ENCODE data around the gene CWC22. TPM values are rescaled to one million over a fixed set of nuclear protein-coding genes. Genes with fewer than 3 reads are reported as not detected.
"Not testable (repeated sequence)": the region's sequence is repeated elsewhere in the genome, so short reads cannot be mapped to it uniquely, and the experiment has no call there.

The CWC22 gene
- total RNA-seq, 2 experiments from 2014 or later: 22.2 to 23.0 TPM

DNA sequence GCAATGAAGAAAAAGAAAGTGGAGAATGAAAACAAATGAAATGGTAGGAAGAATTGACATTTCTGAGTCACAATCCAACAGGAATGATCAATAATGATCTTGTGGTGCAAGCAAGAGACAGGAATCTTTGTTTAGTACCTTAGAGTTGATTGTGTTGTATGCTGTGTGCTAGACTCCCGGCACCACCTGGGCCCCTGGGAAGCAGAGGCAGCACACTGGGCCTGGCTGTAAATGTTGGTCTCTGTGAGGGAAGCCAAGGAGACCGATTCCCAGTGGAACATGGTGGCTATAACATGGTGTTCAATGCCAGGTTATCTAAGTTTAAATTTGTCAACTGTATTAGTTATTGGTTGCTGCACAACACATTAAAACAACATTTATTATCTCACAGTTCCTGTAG is 9.8 kb upstream of the CWC22 start:
- POLR2A ChIA-PET: no interaction called here
- H3K27ac Mint-ChIP-seq: no peak overlapping the region
- H3K4me3 Mint-ChIP-seq: no peak overlapping the region
- H3K4me1 Mint-ChIP-seq: no peaks in the 10 kb centered on the region
- DNase-seq (no peak), ATAC-seq (ENCODE audit: low read depth) (no peak)
- H3K9me3 Mint-ChIP-seq: no peaks in the 10 kb centered on the region
- H3K27me3 Mint-ChIP-seq: peaks cover 2% of the 10 kb centered on the region
- H3K36me3 Mint-ChIP-seq: no peaks in the 10 kb centered on the region

DNA sequence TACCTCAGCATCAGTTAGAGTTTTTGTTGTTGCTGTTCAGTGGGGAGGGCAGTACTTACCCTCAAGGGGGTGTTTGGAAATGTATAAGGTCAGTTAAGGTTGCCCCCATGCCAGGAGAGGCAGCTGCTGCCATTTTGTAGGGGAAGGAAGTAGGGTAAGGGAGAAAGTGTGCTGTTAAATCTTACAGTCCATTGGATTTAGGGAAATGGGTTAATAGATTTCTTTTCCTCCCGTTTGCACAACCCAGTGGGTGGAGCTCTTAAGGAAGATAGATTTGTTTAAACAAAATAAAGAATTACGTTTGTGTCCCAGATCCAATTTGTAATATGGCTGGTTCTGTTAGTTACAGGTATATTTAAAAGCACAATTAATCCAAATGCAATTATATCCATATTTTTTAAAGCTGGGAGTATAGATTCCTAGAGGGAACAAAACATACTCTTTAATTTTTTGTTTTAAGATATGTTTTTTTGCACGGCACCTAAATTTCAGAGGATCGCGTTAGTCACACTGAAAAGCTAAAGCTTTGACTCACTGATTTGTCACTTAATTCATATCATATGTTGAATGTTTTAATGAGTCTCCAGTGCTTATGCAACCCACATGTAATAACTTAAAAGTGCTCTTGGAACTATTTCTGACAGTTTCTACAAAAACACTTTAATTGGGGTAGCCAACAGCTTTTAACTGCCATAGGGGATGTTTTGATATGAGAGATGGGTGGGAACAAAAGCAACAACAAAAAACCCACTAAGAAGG is 9.0 kb upstream of the CWC22 start:
- H3K9me3 Mint-ChIP-seq: no peaks in the 10 kb centered on the region
- ATAC-seq (ENCODE audit: low read depth) (no peak), DNase-seq (no peak)
- no peaks in the 10 kb centered on the region for H3K36me3 Mint-ChIP-seq
- POLR2A ChIA-PET: no interaction called here
- H3K27ac Mint-ChIP-seq: no peak overlapping the region
- H3K27me3 Mint-ChIP-seq: peaks cover 2% of the 10 kb centered on the region
- peaks cover 3% of the 10 kb centered on the region for H3K4me1 Mint-ChIP-seq
- H3K4me3 Mint-ChIP-seq: no peak overlapping the region

DNA sequence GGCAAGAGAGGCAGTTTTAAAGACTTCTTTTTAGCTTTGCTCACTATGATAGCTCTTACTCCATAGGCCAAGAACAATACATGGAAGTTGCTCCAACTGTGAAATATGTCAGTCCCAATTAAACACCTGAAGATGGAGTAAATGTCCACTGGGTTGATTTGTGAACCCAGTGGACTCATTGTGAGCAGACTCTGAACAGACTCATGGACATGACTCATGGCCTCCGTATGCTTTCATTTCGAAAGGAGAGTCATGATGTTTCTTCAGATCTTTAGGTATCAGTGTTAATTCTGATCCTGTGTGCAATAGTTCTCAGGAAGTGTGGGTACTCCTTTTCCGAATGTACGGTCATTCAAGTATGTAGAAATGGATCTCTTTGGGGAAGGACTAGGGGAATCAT is 5.4 kb upstream of the CWC22 start:
- no peak for ATAC-seq (ENCODE audit: low read depth)
- no peak for DNase-seq
- H3K9me3 Mint-ChIP-seq: no peaks in the 10 kb centered on the region
- H3K27me3 Mint-ChIP-seq: peaks cover 2% of the 10 kb centered on the region
- H3K4me1 Mint-ChIP-seq: peaks cover 9% of the 10 kb centered on the region
- no peak overlapping the region for H3K4me3 Mint-ChIP-seq
- no peak overlapping the region for H3K27ac Mint-ChIP-seq
- POLR2A ChIA-PET: no interaction called here
- no peaks in the 10 kb centered on the region for H3K36me3 Mint-ChIP-seq

DNA sequence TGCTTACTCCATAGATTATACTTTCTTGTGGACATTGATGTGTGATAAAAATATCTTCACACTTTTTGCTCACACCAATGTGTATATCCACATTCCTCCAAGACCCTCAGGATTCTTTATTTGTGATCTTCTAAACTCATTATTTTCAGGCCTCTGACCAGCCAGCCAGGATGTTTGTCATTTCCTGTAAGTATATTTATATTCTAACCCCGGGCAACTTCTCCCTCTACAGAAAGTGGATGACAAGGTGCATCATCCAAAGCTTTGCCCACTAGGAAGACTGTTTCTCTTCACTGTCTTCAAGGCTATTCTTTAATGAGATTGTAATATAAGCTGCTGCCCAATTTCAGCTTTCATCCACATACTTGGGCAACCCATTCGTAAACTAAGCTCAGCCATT is 3.6 kb upstream of the CWC22 start:
- Mint-ChIP-seq H3K36me3 (peaks cover 2% of the 10 kb centered on the region), H3K9me3 (no peaks in the 10 kb centered on the region), H3K4me1 (peaks cover 19% of the 10 kb centered on the region), H3K27me3 (peaks cover under 1% of the 10 kb centered on the region), H3K27ac (no peak overlapping the region), H3K4me3 (no peak overlapping the region)
- ATAC-seq (ENCODE audit: low read depth): no peak
- DNase-seq: no peak
- POLR2A ChIA-PET: no interaction called here

DNA sequence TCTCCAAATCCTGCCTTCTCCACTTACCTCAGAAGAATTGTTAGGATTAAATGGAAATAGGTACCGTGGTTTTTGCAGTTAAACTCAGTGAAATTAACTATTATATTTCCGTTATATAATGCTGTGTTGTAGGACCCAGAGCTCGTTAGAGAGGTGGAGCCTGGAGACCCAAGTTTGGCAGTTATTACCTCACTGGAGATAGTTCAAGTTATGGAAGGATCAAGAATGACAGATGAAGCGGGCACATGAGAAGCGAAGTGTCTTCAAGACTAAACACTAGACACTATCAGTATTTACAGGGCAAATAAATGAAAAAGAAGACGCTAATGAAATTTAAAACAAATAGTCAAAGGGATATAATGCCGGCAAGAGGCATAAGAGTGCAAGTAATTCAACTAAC is 866 bp downstream of the CWC22 start:
- ATAC-seq (ENCODE audit: low read depth): no peak
- Mint-ChIP-seq H3K27me3 (no peaks in the 10 kb centered on the region), H3K36me3 (peaks cover 5% of the 10 kb centered on the region), H3K27ac (peak overlapping the region; percentile 96), H3K4me1 (peaks cover 27% of the 10 kb centered on the region), H3K9me3 (no peaks in the 10 kb centered on the region), H3K4me3 (peak overlapping the region; percentile 89)
- DNase-seq: no peak
- POLR2A ChIA-PET: no interaction called here

DNA sequence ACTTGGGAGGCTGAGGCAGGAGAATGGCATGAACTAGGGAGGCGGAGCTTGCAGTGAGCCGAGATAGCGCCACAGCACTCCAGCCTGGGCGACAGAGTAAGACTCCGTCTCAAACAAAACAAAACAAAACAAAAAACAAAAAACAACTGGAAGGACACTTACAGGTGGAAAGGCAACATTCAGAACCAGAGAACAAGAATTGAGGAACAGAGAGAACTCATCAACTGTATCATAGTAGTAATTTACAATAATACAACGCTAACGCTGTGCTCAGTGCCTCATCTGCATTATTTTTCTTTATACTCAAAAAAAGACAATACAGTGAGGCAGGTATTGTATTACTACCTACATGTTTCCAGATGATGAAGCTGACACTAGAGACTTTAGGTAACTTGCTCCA is 1.6 kb downstream of the CWC22 start:
- peaks cover 21% of the 10 kb centered on the region for H3K4me1 Mint-ChIP-seq
- POLR2A ChIA-PET; H3K36me3 Mint-ChIP-seq; DNase-seq; ATAC-seq (ENCODE audit: low read depth); H3K27me3 Mint-ChIP-seq; H3K9me3 Mint-ChIP-seq: not testable (repeated sequence)
- peak overlapping the region; percentile 46 for H3K27ac Mint-ChIP-seq
- peak overlapping the region; percentile 89 for H3K4me3 Mint-ChIP-seq

DNA sequence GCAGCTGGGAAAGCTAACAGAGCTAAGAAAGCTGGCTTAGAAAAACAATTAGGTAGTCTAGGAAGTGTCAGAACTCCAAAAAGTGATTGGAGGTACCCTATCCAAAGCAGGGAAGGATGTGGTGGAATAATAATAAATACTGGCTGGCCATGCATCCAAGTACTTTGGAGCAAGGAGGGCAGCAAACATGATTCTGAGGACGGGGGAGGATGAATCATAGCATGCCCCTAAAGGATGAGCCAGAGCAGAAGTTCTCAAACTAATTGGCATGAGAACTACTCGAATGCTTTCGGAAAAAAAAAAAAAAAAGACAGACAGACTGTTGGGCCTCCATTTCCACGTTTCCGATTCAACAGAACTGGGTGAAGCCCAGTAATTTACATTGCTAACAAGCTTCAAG is 2.4 kb downstream of the CWC22 start:
- POLR2A ChIA-PET: no interaction called here
- ATAC-seq (ENCODE audit: low read depth) (no peak), DNase-seq (no peak)
- Mint-ChIP-seq H3K9me3 (no peaks in the 10 kb centered on the region), H3K4me1 (peaks cover 21% of the 10 kb centered on the region), H3K4me3 (no peak overlapping the region), H3K27ac (no peak overlapping the region), H3K27me3 (no peaks in the 10 kb centered on the region), H3K36me3 (peaks cover 5% of the 10 kb centered on the region)

DNA sequence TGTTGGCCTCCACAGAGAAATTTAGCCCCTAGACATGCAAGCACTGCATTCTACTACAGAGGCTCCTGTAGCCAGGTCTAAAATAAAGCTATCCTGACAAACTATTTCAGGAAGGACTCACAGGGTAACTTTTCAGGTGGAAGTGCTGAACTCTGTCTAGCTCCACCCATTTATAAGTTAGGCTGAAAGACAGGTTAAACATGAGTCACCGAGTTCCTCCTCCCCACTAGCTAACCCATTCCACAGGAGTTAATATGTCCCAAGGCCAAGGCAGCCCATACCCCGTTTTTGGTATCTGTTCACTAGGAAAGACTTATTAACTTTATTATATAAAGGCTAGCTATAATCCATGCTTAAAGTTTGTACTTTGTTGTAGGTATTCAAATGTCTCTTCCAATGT is 3.5 kb downstream of the CWC22 start:
- Mint-ChIP-seq H3K4me1 (peaks cover 21% of the 10 kb centered on the region), H3K27ac (no peak overlapping the region), H3K36me3 (peaks cover 5% of the 10 kb centered on the region), H3K9me3 (no peaks in the 10 kb centered on the region), H3K27me3 (no peaks in the 10 kb centered on the region), H3K4me3 (no peak overlapping the region)
- no peak for DNase-seq
- no peak for ATAC-seq (ENCODE audit: low read depth)
- POLR2A ChIA-PET: no interaction called here

DNA sequence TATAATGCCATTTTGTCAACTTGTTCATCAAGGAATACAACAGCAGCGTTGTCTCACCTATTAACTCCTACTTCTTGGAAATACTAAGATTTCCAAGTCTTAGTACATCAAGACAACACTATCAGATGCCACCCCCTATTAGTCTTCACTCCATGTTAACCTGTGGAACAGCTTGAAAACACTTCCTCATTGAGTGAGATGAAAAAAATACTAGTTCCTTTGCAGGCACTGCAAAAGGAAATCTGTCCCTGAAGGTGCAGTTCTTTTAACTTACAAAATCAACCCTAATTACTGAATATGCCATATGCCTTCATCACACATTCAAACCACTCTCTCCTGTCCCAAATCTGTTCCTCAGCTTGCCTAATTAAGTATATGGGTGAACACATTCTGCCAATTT is 4.0 kb downstream of the CWC22 start:
- ATAC-seq (ENCODE audit: low read depth): no peak
- H3K27ac Mint-ChIP-seq: no peak overlapping the region

DNA sequence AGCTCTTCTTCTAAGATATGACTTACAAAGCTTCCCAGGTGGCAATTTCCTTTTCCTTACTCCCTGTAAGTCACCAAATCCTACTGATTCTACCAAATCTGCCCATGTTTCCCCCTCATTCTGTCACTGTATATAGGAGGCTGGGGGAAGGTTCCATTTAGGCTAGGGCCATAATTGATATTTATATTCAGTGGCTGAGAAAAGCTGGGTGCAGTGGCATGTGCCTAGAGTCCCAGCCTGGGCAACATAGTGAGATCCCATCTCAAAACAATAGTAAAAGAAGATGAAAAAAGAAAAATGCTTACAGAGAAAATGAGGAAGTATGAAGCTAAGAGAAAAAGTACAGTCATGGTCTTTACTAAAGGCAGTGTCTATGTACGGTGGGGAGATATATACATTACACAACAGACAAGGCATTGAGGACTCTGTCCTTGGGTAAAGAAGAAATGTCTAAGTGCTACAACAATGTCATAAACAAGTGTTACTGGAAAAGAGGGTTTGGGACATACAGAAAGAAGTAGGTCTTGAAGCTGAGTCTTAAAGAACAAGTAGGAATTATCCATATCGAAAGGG is 4.8 kb downstream of the CWC22 start:
- DNase-seq (no peak), ATAC-seq (ENCODE audit: low read depth) (no peak)
- peaks cover 20% of the 10 kb centered on the region for H3K4me1 Mint-ChIP-seq
- H3K9me3 Mint-ChIP-seq: no peaks in the 10 kb centered on the region
- H3K27me3 Mint-ChIP-seq: no peaks in the 10 kb centered on the region
- peaks cover 5% of the 10 kb centered on the region for H3K36me3 Mint-ChIP-seq
- H3K4me3 Mint-ChIP-seq: no peak overlapping the region
- POLR2A ChIA-PET: no interaction called here
- no peak overlapping the region for H3K27ac Mint-ChIP-seq

More for the DNA sequence above, 4.0 kb downstream of the CWC22 start:
- no peak for DNase-seq
- no peaks in the 10 kb centered on the region for H3K27me3 Mint-ChIP-seq
- peaks cover 21% of the 10 kb centered on the region for H3K4me1 Mint-ChIP-seq
- H3K36me3 Mint-ChIP-seq: peaks cover 5% of the 10 kb centered on the region
- POLR2A ChIA-PET: no interaction called here
- no peak overlapping the region for H3K4me3 Mint-ChIP-seq
- no peaks in the 10 kb centered on the region for H3K9me3 Mint-ChIP-seq

DNA sequence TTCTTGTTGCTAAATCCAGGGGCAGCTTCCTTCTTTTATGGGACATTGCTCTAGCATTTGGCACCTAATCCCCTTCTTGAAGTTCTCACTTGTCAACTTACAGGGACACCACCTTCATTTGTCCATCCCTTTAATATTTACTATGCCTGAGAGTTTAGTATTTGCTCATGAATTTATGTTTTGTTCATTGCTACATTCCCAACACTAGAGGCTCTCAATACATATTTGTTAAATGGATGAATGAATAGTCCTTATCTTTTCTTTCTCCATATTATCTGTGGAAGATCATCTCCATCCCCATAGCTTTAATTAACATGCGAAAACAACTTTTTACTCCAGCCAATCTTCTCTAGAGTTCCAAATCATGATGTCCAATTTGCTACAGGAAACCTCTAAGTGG is 5.4 kb downstream of the CWC22 start:
- ATAC-seq (ENCODE audit: low read depth): no peak
- POLR2A ChIA-PET: no interaction called here
- Mint-ChIP-seq H3K27ac (no peak overlapping the region), H3K27me3 (no peaks in the 10 kb centered on the region), H3K4me1 (peaks cover 19% of the 10 kb centered on the region), H3K4me3 (no peak overlapping the region), H3K36me3 (peaks cover 5% of the 10 kb centered on the region), H3K9me3 (no peaks in the 10 kb centered on the region)
- DNase-seq: no peak

DNA sequence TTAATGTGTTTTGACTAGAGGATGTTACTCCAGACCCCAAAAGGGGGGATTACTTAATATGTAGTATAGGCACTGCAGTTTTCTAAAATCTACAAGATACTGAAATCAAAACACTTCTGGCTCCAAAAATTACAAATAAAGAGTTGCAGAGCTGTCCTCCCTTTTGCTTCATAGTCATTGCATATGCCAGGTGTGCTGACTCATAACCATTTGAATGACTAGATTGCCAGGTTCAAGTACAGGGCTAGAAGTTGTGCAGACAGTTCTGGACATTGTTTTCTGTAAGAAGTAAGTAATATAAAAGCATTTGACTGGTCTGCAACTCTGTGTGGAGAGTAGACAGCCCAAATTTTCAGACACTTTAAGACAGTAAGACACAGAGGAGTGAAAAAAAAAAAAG is 6.7 kb downstream of the CWC22 start:
- H3K9me3 Mint-ChIP-seq: no peaks in the 10 kb centered on the region
- peaks cover 3% of the 10 kb centered on the region for H3K36me3 Mint-ChIP-seq
- no peak overlapping the region for H3K4me3 Mint-ChIP-seq
- DNase-seq (no peak), ATAC-seq (ENCODE audit: low read depth) (no peak)
- no peak overlapping the region for H3K27ac Mint-ChIP-seq
- peaks cover 19% of the 10 kb centered on the region for H3K4me1 Mint-ChIP-seq
- POLR2A ChIA-PET: no interaction called here
- H3K27me3 Mint-ChIP-seq: no peaks in the 10 kb centered on the region

DNA sequence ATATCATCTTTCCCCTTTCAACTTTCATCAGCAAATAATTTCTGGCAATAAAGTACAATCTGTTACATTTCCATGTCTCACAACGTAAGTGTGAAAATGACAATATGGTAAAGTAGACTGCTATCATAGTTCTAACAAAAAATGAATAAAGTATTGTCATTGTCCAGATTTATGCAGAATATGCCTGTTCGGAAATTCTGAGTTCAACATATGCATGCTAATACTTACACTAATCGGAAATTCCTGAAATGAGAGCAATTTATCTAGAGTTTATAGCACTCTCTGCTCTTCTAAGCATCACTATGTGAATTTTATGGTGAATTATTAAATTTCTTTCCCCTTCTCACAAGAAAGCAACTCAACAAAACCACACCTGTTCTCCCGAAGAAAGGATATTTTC is 8.1 kb downstream of the CWC22 start:
- Mint-ChIP-seq H3K27me3 (no peaks in the 10 kb centered on the region), H3K27ac (no peak overlapping the region), H3K4me1 (peaks cover 19% of the 10 kb centered on the region), H3K4me3 (no peak overlapping the region), H3K9me3 (no peaks in the 10 kb centered on the region), H3K36me3 (peaks cover 2% of the 10 kb centered on the region)
- POLR2A ChIA-PET: no interaction called here
- DNase-seq (no peak), ATAC-seq (ENCODE audit: low read depth) (no peak)

DNA sequence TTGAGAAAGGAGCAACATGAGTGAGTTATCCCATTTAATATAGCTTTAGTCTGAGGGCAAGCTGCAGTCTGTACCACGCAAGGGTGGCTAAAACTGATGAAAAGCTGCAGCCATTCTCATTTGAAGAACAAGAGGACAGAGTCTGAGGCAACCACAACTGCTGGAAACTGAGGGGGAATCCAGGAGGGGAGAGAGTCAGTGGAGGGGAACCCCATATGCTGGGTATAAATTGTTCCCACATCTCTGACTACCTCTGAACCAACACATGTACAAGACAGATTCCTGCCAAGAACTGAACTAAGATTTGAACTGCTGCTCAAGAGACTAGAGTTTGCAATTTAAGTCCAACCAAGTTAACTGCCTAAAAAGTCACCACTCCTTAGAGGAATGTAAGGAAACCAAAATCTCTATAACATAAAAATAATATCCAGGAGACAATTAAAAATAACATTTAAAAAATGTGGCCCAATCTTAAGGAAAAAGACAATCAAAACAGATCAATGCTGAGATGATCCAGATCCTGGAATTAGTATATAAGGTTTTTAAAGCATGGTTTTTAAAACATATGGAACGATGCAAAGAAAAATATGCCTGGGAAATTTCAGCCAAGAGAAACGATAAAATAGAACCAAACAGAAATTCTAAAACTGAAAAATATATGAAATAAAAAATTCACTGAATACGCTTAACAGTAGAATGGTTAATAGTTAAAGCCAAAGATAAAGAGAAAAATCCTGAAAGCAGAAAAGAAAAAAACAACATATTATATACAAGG is 11.2 kb downstream of the CWC22 start:
- ATAC-seq (ENCODE audit: low read depth): no peak
- no peak overlapping the region for H3K27ac Mint-ChIP-seq
- POLR2A ChIA-PET: no interaction called here
- peaks cover 14% of the 10 kb centered on the region for H3K4me1 Mint-ChIP-seq
- no peak for DNase-seq
- no peaks in the 10 kb centered on the region for H3K27me3 Mint-ChIP-seq
- no peaks in the 10 kb centered on the region for H3K9me3 Mint-ChIP-seq
- H3K36me3 Mint-ChIP-seq: peaks cover 12% of the 10 kb centered on the region
- no peak overlapping the region for H3K4me3 Mint-ChIP-seq
